GM18867 (cell line): ENCODE data around the gene PRCD.
"Not testable (repeated sequence)": the region's sequence is repeated elsewhere in the genome, so short reads cannot be mapped to it uniquely, and the experiment has no call there.

Experiments
- ATAC-seq: cut with Tn5 transposase; IDR thresholded peaks from one replicate; pipeline ENCODE4 v1.9.1; 2021; ENCODE audit warnings: mild to moderate bottlenecking, moderate library complexity; ENCODE audit not compliant: unreplicated experiment

PRCD gene

DNA sequence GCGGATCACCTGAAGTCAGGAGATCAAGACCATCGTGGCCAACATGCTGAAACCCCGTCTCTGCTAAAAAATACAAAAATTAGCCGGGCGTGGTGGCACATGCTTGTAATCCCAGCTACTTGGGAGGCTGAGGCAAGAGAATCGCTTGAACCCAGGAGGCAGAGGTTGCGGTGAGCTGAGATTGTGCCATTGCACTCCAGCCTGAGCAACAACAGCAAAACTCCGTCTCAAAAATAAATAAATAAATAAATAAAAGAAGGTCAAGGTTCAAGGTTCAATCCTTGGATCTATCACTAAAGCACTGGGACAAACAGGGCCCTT lies 14.4 kb upstream of the PRCD start:
- not testable (repeated sequence) for ATAC-seq

- not testable (repeated sequence) for ATAC-seq
Measured at GRCh38 chr17:76527016-76527415, 12.8 kb upstream of the PRCD start.

DNA sequence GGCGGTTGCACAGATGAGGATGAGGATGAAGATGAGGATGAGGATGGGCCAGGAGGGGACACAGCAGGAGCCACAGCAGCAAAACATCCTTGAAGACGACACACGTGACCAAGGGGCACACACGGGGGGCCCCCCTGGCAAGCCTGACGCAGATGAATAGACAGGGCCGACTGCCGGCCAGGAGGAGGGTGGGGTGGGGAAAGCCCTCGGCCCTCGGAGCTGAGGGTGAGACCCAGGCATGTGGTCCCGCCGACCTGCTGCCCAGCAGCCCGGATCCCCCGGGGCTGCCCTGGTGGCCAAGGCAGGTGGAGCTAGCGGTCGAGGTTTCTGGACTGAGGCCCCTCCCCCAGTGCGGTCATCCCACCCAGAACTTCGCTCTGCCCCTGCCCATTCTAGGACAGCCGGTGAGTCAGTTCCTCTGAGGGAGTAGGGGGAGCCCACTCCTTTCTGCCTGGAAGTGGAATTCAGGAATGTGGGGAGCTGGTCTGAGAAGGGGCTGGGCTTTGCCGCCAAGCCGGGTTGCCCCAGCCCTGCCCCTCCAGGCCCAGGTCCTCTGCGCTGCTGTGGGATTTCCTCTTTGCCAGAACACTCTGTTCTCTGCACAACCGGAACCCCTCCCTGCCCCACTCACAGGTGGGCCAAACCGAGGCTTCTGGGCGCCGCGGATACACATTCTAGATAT lies 12.3 kb upstream of the PRCD start:
- ATAC-seq = no peak

DNA sequence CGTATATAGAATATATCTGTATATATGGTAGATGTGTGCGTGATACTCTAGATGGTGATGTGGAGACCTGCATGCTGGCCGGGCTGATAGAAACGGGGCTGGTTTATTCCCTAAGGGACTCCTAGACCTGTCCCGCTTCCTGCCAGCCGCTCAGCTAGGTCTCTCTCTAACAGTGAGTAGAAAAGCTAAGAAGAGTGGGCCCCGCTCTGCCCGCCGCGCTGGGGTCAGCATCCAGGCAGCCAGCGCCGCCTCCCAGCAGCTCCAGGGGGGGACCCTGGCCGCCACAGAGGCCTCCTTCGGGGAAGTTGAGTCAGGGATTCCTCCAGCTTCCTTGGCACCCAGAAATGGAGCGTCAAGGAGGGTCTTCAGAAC lies 11.7 kb upstream of the PRCD start:
- no peak for ATAC-seq

- no peak for ATAC-seq
Measured at GRCh38 chr17:76528528-76529223, 11.2 kb upstream of the PRCD start.

- no peak for ATAC-seq
Measured at GRCh38 chr17:76529224-76530094, 10.4 kb upstream of the PRCD start.

DNA sequence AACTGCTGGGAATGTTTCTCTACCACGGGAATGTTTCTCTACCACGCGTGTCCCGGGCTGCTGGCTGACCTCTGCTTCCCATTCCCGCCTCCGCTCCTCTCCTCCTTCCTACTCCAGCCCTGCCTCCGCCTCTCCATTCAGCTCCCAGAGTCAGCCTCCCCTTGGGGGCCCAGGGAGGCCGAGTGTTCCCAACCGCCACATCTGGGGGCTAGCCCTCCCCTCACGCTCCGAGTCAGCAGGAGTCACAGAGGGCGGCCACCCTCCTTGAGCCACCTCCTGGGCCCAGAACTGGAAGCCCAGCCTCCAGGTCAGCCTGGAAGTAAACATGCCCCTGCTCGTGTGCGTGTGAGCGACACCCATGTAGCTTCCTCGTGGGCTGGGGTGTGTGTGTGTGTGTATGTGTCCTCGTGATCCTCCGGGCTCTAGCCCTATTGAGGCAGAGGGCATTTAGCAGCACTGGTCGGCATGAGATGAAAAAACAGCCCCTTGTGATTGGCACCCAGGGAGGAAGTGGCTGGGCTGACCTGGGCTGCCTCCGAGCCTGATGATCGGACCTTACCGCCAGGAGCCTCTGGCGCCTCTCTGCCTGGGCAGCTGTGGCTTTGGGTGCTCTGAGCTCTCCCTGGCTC lies 9.6 kb upstream of the PRCD start:
- no peak for ATAC-seq

- no peak for ATAC-seq
Measured at GRCh38 chr17:76530811-76531485, 8.9 kb upstream of the PRCD start.

- no peak for ATAC-seq
Measured at GRCh38 chr17:76531486-76532038, 8.3 kb upstream of the PRCD start.

- no peak for ATAC-seq
Measured at GRCh38 chr17:76532072-76532651, 7.7 kb upstream of the PRCD start.

DNA sequence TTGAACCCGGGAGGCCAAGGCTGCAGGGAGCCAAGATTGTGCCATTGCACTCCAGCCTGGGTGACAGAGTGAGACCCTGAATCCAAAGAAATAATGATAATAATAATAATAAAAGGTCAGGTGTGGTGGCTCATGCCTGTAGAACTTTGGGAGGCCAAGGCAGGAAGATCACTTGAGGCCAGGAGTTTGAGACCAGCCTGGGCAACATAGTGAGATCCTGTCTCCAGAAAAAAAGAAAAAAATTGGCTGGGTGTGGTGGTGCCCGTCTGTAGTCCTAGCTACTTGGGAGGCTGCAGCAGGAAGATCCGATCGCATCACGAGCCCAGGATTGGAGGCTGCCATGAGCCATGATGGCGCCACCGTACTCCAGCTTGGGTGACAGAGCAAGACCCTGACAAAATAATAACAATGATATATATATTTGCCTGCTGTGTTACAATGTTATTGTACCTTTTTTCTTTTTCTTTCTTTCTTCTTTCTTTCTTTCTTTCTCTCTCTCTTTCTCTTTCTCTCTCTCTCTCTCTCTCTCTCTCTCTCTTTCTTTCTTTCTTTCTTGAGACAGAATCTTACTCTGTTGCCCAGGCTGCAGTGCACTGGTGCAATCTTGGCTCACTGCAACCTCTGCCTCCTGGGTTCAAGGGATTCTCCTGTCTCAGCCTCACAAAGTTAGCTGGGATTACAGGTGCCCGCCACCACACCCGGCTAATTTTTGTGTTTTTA lies 6.0 kb upstream of the PRCD start:
- not testable (repeated sequence) for ATAC-seq

DNA sequence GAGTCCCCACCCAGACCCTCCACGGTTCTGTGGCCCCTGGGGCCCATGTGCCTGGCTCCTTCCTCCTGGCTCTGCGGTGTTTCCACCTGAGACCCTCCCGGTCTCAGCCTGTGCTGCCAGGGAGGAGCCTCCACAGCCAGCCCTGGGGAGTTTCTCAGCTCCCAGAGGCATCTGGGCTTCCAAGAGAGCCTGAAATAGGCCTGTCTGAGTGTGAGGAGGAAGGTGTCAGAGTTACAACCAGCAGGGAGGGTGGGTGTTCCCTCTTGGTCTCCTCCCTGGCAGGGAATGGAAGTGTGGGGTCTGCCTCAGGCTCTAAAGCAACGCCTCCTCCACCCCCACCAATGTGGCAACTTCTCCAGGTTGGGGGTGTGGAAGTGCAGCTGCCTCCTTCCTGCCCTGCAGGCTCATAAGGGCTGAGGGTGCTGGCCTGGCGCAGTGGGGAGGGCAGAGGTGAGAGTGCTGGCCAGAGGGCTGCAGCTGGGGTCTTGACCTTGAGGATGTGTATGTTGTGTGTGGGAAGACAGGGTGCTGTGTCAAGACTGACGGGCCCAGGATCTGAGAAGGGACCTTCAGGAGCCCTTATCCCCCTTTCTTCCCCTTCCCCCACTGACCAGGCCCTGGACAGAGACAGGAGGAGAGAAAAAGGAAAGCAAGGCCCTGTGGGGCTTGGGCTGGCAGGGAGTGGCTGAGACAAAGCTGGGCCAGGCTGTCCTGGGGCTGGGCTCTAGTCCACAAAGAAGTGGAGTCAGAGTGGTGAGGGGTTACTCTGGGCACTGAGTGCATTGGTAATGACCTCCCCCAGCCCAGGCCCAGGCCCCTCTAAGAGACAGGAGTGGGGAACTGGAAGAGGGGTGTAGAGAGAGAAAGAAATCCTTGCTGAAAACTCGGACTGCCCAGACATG lies 4.8 kb upstream of the PRCD start:
- no peak for ATAC-seq

- ATAC-seq = no peak
Measured at GRCh38 chr17:76535788-76536510, 3.9 kb upstream of the PRCD start.

DNA sequence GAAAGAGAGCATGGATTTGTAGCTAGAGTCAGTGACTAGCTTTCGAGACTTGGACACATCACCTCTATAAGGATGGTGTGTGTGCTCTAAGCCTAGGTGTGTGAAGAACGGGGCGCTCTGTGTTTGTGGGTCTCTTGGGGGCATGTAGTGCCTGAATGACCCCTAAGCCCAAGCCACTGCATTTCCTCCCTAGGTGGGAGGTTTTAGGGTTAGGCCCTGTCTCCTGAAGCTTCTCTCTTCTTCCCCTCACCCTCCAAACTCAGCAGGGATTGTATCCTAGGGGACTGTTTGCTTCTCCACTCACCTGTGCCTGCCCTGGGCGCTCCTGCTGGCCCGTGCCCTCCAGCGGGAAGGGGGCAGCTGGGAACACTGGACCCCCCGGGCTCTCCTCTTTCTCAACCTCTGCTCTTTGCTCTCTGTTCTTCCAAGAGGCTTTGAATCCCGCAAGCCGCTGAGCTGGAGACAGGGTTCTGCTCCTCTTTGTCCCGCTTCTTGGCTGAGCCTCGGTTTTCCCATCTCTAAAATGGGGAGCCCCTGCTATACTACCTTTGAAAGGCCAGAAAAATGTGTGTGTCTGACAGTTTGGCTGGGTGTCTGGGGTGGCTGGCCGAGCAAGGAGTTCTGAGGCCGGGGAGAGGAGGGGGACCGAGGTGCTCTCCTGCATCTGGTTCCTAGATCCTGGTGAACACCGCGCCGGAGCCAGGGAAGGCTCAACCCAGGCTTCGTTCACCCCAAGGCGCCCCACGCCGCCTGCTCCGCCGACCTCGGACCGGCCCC lies 3.1 kb upstream of the PRCD start:
- no peak for ATAC-seq

GRCh38 chr17:76537288-76537577 lies 2.6 kb upstream of the PRCD start:
- ATAC-seq = no peak

GRCh38 chr17:76537578-76538280 lies 2.1 kb upstream of the PRCD start, which contains the start of gene CYGB:
CYGB (minus strand) TSS chr17:76537709; CDS start chr17:76537542, 167 bp downstream.
- ATAC-seq = no peak
